SK-N-MC (cell line): ENCODE results near the gene GIMAP7.

Experiments used
- EZH2 ChIP-seq: fragments of 200-600 bp; sonication (generic); IDR thresholded peaks from one replicate; pipeline ENCODE4 v1.6.1; 2017; ENCODE audit warnings: antibody characterized with exemption
- POLR2AphosphoS5 ChIP-seq: IDR thresholded peaks from 2 replicates; pipeline ENCODE4 v1.6.1; 2012; ENCODE audit warnings: mild to moderate bottlenecking, low read depth, low read length, borderline replicate concordance

DNA sequence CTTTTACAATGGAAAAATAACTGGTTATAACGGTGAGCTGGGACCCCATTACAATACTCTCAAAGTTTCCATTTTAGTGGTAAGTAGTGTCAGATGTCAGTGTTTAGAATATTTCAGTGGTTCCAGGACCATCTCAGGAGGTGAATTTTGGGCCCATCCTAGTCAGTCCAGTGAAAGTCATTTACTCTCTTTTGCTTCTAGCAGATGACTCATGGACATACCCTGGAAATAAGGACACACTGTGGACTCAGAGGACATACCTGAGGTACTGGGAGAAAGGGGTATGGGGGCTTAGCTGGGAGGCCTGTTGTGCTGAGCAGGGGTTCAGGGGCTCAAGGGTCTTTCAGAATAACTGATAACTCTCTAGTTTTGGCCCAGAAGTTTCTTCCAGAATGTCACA, 51.9 kb downstream of the GIMAP7 start:
- TF ChIP-seq EZH2 (no peak), POLR2AphosphoS5 (no peak)
